Nephron progenitor cell (in vitro differentiated cells): ENCODE results near the gene PCDHA8.
"Not testable (repeated sequence)": the region's sequence is repeated elsewhere in the genome, so short reads cannot be mapped to it uniquely, and the experiment has no call there.

Experiments
- DNase-seq: peaks from one replicate; pipeline ENCODE4 v3.0.0; 2021
- H3K27ac Mint-ChIP-seq: 2 replicates; pipeline ENCODE4 v1.8.0; 2021; ENCODE audit warnings: mild to moderate bottlenecking, moderate library complexity, mixed read lengths
- H3K27me3 Mint-ChIP-seq: 2 replicates; pipeline ENCODE4 v1.8.0; 2021; ENCODE audit warnings: mild to moderate bottlenecking, low read depth, mixed read lengths; ENCODE audit not compliant: poor library complexity
- H3K36me3 Mint-ChIP-seq: 2 replicates; pipeline ENCODE4 v1.8.0; 2021; ENCODE audit warnings: low read depth, mixed read lengths
- H3K4me1 Mint-ChIP-seq: 2 replicates; pipeline ENCODE4 v1.8.0; 2021; ENCODE audit warnings: mixed read lengths
- H3K4me3 Mint-ChIP-seq: 2 replicates; pipeline ENCODE4 v1.8.0; 2021; ENCODE audit warnings: mild to moderate bottlenecking, moderate library complexity, mixed read lengths
- H3K9me3 Mint-ChIP-seq: 2 replicates; pipeline ENCODE4 v1.8.0; 2021; ENCODE audit warnings: mild to moderate bottlenecking, moderate library complexity, mixed read lengths
- CTCF ChIP-seq: fragments of 200-600 bp; sonication (generic); IDR thresholded peaks from 2 replicates; pipeline ENCODE4 v1.5.0; 2021; ENCODE audit warnings: antibody characterized with exemption

Gene PCDHA8, protein sequence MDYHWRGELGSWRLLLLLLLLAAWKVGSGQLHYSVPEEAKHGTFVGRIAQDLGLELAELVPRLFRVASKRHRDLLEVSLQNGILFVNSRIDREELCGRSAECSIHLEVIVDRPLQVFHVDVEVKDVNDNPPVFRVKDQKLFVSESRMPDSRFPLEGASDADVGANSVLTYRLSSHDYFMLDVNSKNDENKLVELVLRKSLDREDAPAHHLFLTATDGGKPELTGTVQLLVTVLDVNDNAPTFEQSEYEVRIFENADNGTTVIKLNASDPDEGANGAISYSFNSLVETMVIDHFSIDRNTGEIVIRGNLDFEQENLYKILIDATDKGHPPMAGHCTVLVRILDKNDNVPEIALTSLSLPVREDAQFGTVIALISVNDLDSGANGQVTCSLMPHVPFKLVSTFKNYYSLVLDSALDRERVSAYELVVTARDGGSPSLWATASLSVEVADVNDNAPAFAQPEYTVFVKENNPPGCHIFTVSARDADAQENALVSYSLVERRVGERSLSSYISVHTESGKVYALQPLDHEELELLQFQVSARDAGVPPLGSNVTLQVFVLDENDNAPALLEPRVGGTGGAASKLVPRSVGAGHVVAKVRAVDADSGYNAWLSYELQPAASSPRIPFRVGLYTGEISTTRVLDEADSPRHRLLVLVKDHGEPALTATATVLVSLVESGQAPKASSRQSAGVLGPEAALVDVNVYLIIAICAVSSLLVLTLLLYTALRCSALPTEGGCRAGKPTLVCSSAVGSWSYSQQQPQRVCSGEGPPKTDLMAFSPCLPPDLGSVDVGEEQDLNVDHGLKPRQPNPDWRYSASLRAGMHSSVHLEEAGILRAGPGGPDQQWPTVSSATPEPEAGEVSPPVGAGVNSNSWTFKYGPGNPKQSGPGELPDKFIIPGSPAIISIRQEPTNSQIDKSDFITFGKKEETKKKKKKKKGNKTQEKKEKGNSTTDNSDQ

GRCh38 chr5:140840978-140841962 lies at the start of gene PCDHA8:
TSS of gene PCDHA8 (plus strand) at chr5:140841187. CDS start at chr5:140841322, 135 bp downstream.
- Mint-ChIP-seq H3K9me3 (peaks cover 85% of the 10 kb centered on the region), H3K27ac (no peak within 1 kb of the TSS), H3K36me3 (peaks cover 76% of the 10 kb centered on the region), H3K4me1 (no peaks in the 10 kb centered on the region), H3K4me3 (no peak within 1 kb of the TSS), H3K27me3 (no peaks in the 10 kb centered on the region)
- no peak for TF ChIP-seq CTCF
- DNase-seq, result no peak

DNA sequence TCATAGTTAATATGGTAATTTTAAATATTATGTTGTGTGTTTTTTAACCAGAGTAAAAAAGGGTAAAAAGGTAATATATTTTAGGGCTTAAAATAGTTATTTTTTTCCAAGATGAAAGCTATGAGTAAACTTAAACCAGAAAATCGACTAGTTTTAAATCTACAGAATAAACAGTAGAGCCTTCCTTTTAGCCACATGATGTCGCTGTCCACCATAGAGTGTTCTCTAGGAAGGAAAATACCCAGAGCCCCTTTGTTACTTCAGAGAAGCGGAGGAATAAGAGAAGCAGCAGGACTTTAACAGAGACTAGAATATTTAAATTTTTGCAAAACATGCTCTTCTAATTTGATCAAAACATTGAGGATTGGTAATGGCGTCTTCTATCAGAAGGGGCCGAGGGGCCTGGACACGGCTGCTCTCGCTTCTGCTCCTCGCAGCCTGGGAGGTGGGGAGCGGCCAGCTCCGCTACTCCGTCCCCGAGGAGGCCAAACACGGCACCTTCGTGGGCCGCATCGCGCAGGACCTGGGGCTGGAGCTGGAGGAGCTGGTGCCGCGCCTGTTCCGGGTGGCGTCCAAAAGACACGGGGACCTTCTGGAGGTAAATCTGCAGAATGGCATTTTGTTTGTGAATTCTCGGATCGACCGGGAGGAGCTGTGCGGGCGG lies 46.3 kb upstream of the PCDHA8 start, which contains the start of gene PCDHA2:
TSS of gene PCDHA2 (plus strand) at position 258 of the 664 bp plus-strand sequence.
- Mint-ChIP-seq H3K27ac (no peak within 1 kb of the TSS), H3K4me1 (no peaks in the 10 kb centered on the region), H3K9me3 (peaks cover 80% of the 10 kb centered on the region), H3K4me3 (peak within 1 kb of the TSS; percentile 85), H3K36me3 (peaks cover 48% of the 10 kb centered on the region), H3K27me3 (no peaks in the 10 kb centered on the region)
- no peak for DNase-seq
- peak; percentile 27 for TF ChIP-seq CTCF

- Mint-ChIP-seq H3K9me3 (peaks cover 83% of the 10 kb centered on the region), H3K36me3 (peaks cover 52% of the 10 kb centered on the region), H3K27ac (no peak overlapping the region), H3K27me3 (no peaks in the 10 kb centered on the region), H3K4me1 (no peaks in the 10 kb centered on the region), H3K4me3 (peak overlapping the region; percentile 85)
- DNase-seq, result no peak
- TF ChIP-seq CTCF, result no peak
Observed at GRCh38 chr5:140795259-140795641, 45.7 kb upstream of the PCDHA8 start.

- H3K27me3 Mint-ChIP-seq, H3K27ac Mint-ChIP-seq, H3K4me3 Mint-ChIP-seq, DNase-seq, H3K4me1 Mint-ChIP-seq: not testable (repeated sequence)
- peaks cover 62% of the 10 kb centered on the region for H3K36me3 Mint-ChIP-seq
- H3K9me3 Mint-ChIP-seq, result peaks cover 84% of the 10 kb centered on the region
Observed at GRCh38 chr5:140796072-140796717, 44.8 kb upstream of the PCDHA8 start.

GRCh38 chr5:140796718-140797095 lies 44.3 kb upstream of the PCDHA8 start:
- no peak for DNase-seq
- Mint-ChIP-seq H3K4me3 (no peak overlapping the region), H3K27ac (no peak overlapping the region), H3K4me1 (no peaks in the 10 kb centered on the region), H3K9me3 (peaks cover 84% of the 10 kb centered on the region), H3K36me3 (peaks cover 67% of the 10 kb centered on the region), H3K27me3 (no peaks in the 10 kb centered on the region)
- TF ChIP-seq CTCF, result no peak
